HG03439 (cell line): ENCODE measurements around the gene HAGH.
"Not testable (repeated sequence)": the region's sequence is repeated elsewhere in the genome, so short reads cannot be mapped to it uniquely, and the experiment has no call there.

Source experiments
- ATAC-seq: cut with Tn5 transposase; IDR thresholded peaks from one replicate; pipeline ENCODE4 v1.9.1; 2021; ENCODE audit warnings: mild to moderate bottlenecking, moderate library complexity; ENCODE audit not compliant: unreplicated experiment

HAGH gene

GRCh38 chr16:1815461-1815860 is 11.2 kb downstream of the HAGH start:
- no peak for ATAC-seq

GRCh38 chr16:1812732-1813163 is 13.9 kb downstream of the HAGH start:
- no peak for ATAC-seq

- no peak for ATAC-seq
Observed at GRCh38 chr16:1810536-1810935, 16.1 kb downstream of the HAGH start.

GRCh38 chr16:1810106-1810505 is 16.5 kb downstream of the HAGH start:
- no peak for ATAC-seq

- ATAC-seq: no peak
Observed at GRCh38 chr16:1809281-1809801, 17.3 kb downstream of the HAGH start.

- ATAC-seq: no peak
Observed at GRCh38 chr16:1808691-1809090, 17.9 kb downstream of the HAGH start.

GRCh38 chr16:1807626-1808025 is 19.0 kb downstream of the HAGH start:
- ATAC-seq: no peak

GRCh38 chr16:1800701-1801100 is 25.9 kb downstream of the HAGH start:
- ATAC-seq: no peak

- not testable (repeated sequence) for ATAC-seq
Observed at GRCh38 chr16:1799263-1799662, 27.4 kb downstream of the HAGH start.

GRCh38 chr16:1794908-1795666 is 31.5 kb downstream of the HAGH start:
- no peak for ATAC-seq

GRCh38 chr16:1794221-1794871 is 32.3 kb downstream of the HAGH start:
- ATAC-seq: no peak

- no peak for ATAC-seq
Observed at GRCh38 chr16:1793578-1794220, 32.9 kb downstream of the HAGH start, which contains the start of gene IGFALS. TSS of gene IGFALS (minus strand) at chr16:1793705. CDS start at chr16:1793652, 53 bp downstream.

GRCh38 chr16:1792836-1793577 is 33.6 kb downstream of the HAGH start:
- ATAC-seq: no peak

GRCh38 chr16:1791943-1792812 is 34.4 kb downstream of the HAGH start:
- no peak for ATAC-seq

GRCh38 chr16:1791256-1791942 is 35.2 kb downstream of the HAGH start:
- no peak for ATAC-seq

- no peak for ATAC-seq
Observed at GRCh38 chr16:1790611-1791255, 35.9 kb downstream of the HAGH start.

- ATAC-seq: no peak
Observed at GRCh38 chr16:1790261-1790610, 36.4 kb downstream of the HAGH start.

GRCh38 chr16:1789643-1790045 is 37.0 kb downstream of the HAGH start:
- no peak for ATAC-seq

- no peak for ATAC-seq
Observed at GRCh38 chr16:1788708-1789100, 37.9 kb downstream of the HAGH start.
